Fibroblast of villous mesenchyme (primary cell): ENCODE results near the gene DNAJB8. TPM values are rescaled to one million over a fixed set of nuclear protein-coding genes. Genes with fewer than 3 reads are reported as not detected.

ENCODE experiments used
- DNase-seq: peaks from one replicate; pipeline ENCODE4 v3.0.0-alpha.2; 2010; ENCODE audit warnings: low read depth
- H3K4me3 ChIP-seq: 2 replicates; pipeline ENCODE4 v1.5.1; 2011; ENCODE audit warnings: low read depth, mild to moderate bottlenecking, low read length
- total RNA-seq: library from RNA; depleted of rRNA; stranded (reverse); fragments of >200 nt; gene quantifications from 2 replicates; pipeline ENCODE4 v1.2.3, GENCODE V29; 2012
- TF ChIP-seq, protein P1 (sequence below): IDR thresholded peaks from 2 replicates; pipeline ENCODE4 v1.5.1; 2012; ENCODE audit warnings: low read depth, mild to moderate bottlenecking, low read length; ENCODE audit not compliant: insufficient read depth

DNAJB8 gene
- total RNA-seq, 1 donor = not detected

DNA sequence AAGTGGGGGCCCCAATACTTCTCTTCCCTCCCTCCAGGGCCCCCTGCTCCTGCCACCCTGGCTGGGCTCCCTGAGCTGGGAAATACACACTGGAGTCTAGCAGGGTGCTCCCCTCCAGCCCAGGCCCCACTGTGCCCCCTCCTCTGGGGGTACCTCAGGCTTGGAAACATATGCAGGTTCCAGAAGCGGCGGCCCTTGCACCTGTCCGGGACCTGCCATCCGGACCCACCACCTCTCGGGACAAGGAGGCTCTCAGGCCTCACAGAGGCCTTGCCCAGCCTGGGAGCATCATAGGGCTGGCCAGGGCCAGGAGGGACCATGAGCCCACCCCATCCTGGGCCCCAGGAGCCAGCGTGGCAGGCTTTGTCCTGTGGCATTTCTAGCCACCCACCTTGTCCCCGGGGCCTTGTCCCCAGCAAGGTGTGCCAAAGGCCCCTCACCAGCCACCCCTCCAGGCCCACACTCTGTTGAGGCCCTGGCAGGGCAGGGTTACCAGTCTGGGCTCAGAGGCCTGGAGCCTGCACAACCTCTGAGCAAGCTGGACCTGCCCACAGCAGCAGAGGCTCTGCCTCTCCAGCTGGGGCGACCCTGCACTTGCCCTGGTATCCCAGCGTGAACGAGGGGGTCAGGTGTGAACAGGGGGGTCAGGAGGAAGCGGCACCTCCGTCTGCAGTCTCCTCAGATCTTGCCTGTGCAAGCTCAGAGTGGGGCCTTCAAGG lies 45.8 kb downstream of the DNAJB8 start:
- DNase-seq = no peak
- TF ChIP-seq, protein P1, sequence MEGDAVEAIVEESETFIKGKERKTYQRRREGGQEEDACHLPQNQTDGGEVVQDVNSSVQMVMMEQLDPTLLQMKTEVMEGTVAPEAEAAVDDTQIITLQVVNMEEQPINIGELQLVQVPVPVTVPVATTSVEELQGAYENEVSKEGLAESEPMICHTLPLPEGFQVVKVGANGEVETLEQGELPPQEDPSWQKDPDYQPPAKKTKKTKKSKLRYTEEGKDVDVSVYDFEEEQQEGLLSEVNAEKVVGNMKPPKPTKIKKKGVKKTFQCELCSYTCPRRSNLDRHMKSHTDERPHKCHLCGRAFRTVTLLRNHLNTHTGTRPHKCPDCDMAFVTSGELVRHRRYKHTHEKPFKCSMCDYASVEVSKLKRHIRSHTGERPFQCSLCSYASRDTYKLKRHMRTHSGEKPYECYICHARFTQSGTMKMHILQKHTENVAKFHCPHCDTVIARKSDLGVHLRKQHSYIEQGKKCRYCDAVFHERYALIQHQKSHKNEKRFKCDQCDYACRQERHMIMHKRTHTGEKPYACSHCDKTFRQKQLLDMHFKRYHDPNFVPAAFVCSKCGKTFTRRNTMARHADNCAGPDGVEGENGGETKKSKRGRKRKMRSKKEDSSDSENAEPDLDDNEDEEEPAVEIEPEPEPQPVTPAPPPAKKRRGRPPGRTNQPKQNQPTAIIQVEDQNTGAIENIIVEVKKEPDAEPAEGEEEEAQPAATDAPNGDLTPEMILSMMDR = no peak
- no peak overlapping the region for H3K4me3 ChIP-seq

- no peak for DNase-seq
- TF ChIP-seq, protein P1 = no peak
- no peak overlapping the region for H3K4me3 ChIP-seq
These were observed 46.4 kb downstream of the DNAJB8 start for GRCh38 chr3:128420289-128420688.

DNA sequence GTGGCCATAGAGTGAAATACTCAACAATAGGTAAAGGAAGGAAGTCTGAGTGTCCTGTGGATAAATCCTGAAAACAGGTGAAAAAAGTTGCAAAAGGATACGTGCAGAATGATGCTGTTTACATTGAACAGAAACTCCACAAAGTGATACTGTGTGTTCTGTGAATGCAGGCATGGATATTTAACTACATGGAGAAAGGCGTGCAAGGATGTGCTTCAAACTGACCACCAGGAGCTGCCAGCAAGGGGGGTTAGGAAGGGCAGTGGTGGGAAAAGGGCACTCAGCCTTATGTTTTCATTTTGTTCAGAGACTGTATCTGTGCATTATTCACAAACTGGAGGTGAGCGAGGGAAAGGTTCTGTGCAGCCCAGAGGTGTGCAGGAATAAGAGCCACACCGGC lies 47.4 kb downstream of the DNAJB8 start:
- TF ChIP-seq, protein P1 = no peak
- no peak for DNase-seq

DNA sequence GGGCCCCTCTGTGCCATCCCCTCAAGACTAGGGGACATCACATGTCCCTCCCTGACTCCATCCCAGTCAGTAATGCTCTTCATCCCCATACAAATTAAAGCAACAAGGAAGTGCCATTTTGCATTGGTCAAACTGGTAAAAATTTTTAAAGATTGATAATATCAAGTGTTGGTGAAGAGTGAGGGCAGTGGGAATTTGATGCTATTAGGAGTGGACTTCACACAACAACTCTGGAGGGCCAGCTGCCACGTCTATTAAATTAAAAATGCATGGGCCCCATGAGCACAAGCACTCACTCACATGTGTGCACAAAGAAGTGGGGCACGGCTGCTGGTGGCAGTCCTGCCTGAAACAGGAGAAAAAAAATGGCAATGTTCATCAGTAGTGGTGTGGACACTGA lies 47.8 kb downstream of the DNAJB8 start:
- no peak overlapping the region for H3K4me3 ChIP-seq
- DNase-seq = no peak
- TF ChIP-seq, protein P1 = no peak

More for the DNA sequence above, 47.4 kb downstream of the DNAJB8 start:
- H3K4me3 ChIP-seq = no peak overlapping the region

GRCh38 chr3:128416578-128417211 lies 50.0 kb downstream of the DNAJB8 start:
- peak; percentile 80 for DNase-seq

DNA sequence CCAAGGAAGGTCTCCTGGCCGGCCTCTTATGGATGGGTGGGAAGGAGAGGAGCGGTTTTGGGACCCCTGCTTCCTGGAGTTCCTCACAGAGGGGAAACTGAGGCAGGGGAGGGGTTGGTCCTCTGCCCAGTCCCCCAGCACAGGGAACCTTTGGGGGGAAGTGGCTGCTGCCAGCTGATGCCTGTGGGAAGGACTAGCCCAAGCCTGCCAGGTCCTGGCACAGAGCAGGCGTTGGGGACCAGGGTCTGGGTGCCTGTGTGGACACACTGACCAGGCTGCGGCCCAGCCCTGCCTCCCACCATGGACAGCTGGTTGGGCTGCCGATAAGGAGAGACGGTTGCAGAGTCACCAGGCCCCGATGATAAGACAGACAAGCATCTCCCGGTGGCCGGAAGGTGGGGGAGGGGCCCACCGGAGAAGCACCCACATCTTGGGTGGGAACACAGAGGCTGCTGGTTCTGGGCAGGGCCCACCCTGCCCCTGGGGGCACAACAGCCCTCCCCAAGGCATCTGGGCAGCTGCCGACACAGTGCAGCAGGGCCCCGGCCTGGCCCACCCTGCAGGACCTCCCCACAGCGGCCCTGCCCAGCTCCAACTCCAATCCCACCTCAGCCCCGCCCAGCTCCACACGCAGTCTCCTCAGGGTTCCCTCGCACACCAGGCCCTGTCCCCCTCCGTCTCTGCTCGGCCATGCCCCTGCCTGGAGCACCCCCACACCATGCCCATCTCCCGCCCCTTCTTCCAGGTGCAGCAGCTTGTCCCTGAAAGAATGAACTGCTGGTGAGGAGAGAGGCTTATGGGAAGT lies 50.7 kb downstream of the DNAJB8 start:
- peak; percentile 46 for DNase-seq
- TF ChIP-seq, protein P1 = no peak
- H3K4me3 ChIP-seq = no peak overlapping the region

More at GRCh38 chr3:128416578-128417211, 50.0 kb downstream of the DNAJB8 start:
- H3K4me3 ChIP-seq = no peak overlapping the region
- TF ChIP-seq, protein P1 = no peak
